ENCODE results near the gene TMEM11.

- TF ChIP-seq PBX3 (IDR thresholded peaks at IDR 0.05) (no peak), JUN (IDR thresholded peaks at IDR 0.05) (no peak), CTCF (IDR thresholded peaks at IDR 0.05) (no peak), USF2 (IDR thresholded peaks at IDR 0.05) (no peak), HDAC2 (IDR thresholded peaks at IDR 0.05) (no peak), CEBPB (IDR thresholded peaks at IDR 0.05) (no peak), POLR2A (IDR thresholded peaks at IDR 0.05; ENCODE audit: low read length) (no peak)
These were observed 34.5 kb upstream of the TMEM11 start for GRCh38 chr17:21248500-21248899.

Data from A549 (cell line).